IPS-18c (cell line): ENCODE results near the gene RELT.

Experiments
- H3K4me3 ChIP-seq: 2 replicates; pipeline ENCODE4 v1.7.0; 2013; ENCODE audit warnings: low read depth, mild to moderate bottlenecking, low read length, moderate library complexity; ENCODE audit not compliant: insufficient read depth
- H3K9me3 ChIP-seq: one replicate; pipeline ENCODE4 v1.6.1; 2013; ENCODE audit warnings: mild to moderate bottlenecking, low read length, moderate library complexity; ENCODE audit not compliant: control insufficient read depth, insufficient read depth

The RELT gene

DNA sequence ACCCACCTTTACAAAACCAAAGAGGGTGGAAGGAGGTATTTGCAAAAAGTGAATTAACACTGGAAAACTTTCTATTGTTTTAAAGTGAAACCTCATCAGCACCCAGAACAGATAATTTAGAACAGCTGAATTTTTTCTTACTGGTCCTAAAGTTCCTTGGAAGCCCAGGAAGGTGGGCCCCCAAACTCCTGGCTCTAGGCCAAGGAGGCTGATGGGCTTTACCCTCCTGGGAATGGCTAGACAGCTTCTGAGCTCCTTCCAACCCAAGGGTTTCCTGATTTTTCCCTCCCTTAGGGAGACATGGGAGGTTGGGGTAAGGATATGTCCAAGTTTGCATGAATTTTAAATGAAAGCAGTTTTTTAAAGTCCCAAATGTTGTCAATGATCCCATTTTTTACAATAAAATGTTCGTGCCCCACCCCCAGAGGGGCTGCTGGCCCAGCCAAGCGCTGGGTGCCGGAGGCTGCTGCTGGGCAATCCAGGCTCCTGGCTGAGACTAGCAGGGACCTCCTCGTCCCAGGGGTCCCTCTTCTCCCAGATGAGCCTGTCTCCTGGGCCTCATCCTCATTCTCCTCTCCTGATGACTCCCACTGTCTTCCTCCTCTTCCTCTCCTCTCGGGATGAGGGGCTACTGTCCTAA lies 28.4 kb downstream of the RELT start:
- no peak overlapping the region for H3K4me3 ChIP-seq
- peaks cover 2% of the 10 kb centered on the region for H3K9me3 ChIP-seq

DNA sequence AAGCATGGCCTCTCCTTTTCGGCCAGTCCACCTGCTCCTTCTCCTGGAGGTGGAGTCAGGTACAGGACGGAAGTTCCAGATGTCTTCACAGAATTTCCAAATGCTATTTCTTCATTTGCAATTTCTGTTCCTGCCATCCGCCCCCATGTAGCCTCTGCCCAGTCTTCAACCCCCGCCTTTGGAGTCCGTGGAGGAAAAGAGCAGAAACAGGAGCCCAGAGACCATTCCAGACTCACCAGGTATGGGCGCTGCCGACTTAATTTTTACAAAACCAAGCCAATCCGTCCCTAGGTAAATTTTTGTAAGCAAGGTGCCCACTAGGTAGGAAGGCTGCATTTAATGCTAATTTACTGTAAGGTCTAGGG lies 28.9 kb downstream of the RELT start:
- H3K9me3 ChIP-seq = peaks cover 2% of the 10 kb centered on the region
- H3K4me3 ChIP-seq = no peak overlapping the region

DNA sequence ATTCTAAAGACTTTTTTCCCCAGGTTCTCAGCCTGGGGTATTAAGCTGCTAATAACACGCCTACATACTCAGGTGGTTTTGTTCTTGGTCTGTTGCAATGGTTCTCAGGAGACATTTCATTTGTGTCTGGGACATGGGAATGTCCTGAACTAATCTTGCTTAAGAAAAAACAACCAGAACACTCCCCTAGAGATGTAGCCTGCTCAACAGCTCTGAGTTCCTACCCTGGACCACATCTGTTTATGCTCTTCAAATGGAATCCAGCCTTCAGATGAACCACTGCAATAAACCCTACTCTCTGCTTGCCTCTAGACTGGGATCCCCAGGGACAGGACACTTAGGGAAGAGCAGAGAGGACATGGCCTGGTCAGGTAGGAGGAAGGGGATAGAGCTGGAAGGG lies 29.9 kb downstream of the RELT start:
- H3K4me3 ChIP-seq = no peak overlapping the region
- peaks cover 2% of the 10 kb centered on the region for H3K9me3 ChIP-seq

DNA sequence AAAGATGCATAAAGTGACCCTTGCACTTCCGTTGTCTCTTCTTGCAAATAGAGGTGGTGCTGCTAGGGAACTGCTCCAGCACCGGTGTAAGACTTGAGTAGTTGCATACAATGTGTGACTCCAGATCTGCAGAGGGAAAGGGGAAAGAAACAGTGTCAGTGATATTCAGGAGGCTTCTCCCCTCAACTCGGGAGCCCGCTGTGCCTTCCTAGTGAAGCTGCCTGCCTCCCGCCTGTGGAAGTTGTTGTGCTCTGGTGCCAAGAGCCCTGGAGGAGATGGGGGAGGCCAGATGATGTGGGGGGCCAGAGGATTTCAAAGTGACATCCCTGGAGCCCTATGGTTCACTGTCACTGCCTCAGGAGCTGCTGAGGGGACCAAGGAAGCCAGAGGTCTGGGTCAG lies 30.4 kb downstream of the RELT start:
- H3K4me3 ChIP-seq = no peak overlapping the region
- peaks cover 2% of the 10 kb centered on the region for H3K9me3 ChIP-seq

DNA sequence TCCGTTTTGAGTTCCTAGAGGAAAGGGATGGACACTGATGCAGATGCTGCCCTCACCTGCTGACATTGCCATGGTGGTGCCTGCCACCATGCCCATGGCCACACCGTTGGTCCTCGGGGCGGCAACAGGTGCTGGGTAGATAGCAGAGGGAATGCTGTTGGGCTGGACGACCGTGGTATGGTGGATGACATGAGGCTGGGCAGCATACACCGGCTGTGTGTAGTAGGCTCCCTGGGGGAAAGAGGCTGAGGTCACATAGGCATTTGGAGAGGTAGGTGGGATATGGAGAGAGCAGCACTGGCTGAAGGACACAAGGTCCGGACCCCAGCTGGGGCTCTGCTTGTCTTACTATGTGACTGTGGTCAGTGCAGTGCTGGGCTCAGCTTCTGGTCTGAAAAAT lies 33.2 kb downstream of the RELT start:
- no peak overlapping the region for H3K4me3 ChIP-seq
- H3K9me3 ChIP-seq = peaks cover 2% of the 10 kb centered on the region

DNA sequence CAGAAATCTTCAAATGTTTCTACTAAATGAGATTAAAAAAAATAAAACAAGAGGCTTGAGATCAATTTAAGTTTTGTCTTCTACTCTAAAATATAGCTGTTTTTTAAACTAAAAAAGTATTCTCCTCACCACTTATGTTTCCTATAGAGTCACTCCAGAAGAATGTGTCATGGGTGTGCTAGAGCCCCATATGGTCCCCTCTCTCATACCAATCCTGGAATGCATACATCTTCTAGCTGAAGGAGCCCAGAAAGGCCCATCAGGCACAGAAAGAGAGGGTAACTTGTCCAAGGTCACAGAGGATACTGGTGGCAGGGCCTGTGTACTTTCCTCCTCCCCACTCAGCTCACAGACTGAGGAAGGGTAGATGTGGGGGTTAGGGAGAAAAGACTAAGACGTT lies 34.4 kb downstream of the RELT start:
- Histone ChIP-seq H3K9me3 (no peaks in the 10 kb centered on the region), H3K4me3 (no peak overlapping the region)

DNA sequence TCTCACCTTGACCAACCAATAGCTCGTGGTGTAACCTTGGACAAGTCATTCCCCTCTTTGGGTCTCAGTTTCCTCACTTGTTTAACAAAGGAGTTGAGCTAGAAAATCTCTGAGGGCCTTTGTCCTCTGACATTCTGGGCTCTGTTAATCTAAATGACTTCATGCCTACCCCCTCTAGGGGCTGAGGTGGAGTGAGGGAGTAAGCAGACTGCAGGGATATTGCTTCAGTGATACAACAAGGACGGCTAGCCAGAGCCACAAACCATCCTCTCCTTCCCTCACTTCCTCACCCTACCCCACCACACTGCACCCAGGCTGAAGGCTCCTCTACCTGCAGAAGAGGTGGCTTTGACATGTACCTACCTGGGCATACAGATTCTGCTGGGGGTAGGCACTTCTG lies 34.8 kb downstream of the RELT start:
- no peak overlapping the region for H3K4me3 ChIP-seq
- no peaks in the 10 kb centered on the region for H3K9me3 ChIP-seq

DNA sequence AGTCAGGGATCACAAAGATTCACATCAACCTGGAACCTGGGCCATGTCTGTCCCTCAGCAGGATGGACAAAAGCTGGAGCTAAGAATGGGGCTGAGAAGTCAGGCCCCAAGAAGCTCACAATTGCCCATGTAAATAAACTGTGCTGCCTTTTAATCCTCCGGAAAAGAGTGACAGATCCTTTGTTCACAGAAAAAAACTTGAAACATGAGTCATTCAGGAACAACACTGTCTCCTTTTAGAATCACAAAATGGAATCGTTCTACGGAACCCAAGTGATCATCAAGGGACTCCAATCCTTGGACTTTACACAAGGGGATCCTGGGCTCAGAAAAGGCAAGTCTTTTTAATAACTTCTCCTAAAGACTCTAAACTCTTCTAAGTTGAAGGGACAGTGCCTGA lies 36.1 kb downstream of the RELT start:
- Histone ChIP-seq H3K9me3 (no peaks in the 10 kb centered on the region), H3K4me3 (no peak overlapping the region)

DNA sequence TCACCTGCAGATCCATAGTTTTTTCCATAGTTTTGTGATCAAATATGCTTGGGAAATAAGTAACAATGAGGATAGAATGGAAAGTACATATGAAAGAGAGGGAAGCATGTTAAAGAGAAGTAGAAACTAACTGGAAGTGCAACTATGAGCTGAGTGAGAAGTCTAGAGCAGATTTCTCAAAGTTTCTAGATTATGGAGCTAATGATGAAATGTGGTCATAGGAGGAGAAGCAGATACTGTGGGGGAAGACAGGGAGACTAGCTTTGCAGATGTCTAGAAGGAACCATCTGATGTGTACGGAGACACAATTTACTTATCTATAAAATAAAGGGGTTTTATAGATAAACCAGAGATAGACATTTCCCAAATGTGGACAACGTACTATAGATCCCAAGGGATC lies 37.1 kb downstream of the RELT start:
- H3K4me3 ChIP-seq = no peak overlapping the region
- H3K9me3 ChIP-seq = no peaks in the 10 kb centered on the region

DNA sequence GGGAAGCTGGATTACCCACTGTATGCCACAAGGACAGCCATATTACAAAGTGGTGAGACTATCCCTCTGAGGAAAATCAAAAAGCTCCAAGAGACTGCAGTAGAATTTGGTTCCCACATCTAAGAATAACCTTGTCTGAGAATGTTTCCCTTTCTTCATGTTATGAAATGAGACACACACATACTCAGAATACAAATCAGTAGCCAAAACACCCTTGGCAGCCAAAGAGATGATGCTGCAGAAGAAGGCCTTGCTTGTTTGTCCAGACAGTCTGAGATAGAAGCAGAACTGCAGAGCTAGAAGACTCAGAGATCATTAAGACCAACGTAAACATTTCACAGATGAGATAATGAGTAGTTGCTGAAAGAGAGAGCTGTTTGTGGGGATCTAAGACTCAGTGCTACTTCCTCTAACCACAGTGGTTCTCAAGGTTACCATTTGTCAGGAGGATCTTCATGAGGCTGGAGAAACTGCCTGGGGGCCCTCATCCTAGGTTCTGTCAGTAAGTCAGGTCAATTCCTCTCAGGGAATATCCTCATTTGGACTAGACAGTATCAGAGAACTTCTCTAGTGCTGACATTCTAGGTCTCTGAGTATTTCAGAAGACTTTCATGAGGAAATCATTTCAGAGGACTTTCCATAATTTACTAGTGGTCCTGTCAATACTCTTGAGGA lies 38.9 kb downstream of the RELT start:
- no peak overlapping the region for H3K4me3 ChIP-seq
- no peaks in the 10 kb centered on the region for H3K9me3 ChIP-seq

DNA sequence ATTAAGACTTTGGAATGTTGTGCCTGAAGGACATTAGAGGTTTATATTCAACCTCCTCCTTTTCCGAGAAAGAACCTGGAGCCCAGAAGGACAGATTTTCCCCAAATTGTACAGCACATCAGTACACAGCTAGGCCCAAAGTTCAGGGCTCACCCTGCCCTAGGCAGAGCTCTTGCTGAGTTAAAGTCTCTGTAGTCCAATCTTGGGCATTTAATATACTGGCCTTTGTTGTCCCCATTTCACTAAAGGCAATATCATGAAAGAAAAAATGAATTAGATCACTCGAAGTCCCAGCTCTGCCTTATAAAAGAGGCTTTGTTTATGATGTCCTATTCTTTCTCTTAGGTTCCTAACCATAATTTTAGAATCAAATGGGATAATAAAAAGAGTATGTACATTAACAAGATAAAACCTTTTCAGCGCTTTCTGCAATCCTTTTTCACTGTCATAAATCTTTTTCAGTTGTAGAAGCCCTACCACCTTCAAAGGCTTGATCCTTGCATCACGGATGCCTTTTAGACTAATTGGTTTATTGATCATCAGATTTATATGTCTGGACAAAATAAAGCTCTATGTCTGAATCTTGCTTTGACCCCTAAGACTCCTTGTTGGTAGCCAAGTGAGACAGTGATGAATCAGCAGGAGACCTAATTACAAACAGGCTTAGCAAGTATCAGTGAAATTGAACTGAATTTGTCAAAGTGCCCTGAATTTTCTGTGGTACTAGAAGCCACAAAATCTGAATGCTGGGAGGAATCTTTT lies 39.8 kb downstream of the RELT start:
- no peak overlapping the region for H3K4me3 ChIP-seq
- no peaks in the 10 kb centered on the region for H3K9me3 ChIP-seq

DNA sequence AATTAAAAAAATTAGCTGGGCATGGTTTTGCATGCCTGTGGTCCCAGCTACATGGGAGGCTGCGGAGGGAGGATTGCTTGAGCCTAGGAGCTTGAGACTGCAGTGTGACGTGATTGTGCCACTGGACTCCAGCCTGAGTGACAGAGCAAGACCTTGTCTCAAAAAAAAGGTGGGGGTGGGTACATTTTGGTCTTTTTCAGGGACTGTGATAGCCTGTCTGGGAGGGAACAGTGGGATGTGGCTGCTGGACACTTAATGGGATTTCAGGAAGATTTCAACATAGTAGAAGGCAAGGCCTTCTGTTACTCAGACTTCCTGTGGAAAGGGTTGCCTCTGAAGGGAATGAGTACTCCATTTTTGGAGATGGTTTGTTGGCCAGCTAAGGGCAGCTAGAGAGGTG lies 40.6 kb downstream of the RELT start:
- no peak overlapping the region for H3K4me3 ChIP-seq
- H3K9me3 ChIP-seq = no peaks in the 10 kb centered on the region

DNA sequence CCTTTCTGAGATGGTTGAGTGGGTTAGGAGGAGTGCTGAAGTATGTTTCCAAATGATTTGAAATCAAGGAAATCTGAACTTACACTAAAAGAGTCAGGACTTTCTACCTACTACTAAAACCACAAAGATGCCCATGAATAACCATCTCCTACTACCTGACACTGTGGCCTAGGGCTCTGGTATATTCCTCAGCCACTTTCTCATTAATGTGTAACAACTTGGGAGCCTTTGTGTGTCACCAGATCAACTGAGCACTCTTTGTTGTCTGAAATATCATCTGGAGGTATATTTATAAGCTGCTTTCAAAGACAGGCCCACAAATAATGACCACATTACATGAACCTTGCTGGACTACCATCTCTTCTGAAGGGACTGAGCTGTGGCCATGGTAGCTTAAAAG lies 43.9 kb downstream of the RELT start:
- H3K9me3 ChIP-seq = no peaks in the 10 kb centered on the region
- no peak overlapping the region for H3K4me3 ChIP-seq

DNA sequence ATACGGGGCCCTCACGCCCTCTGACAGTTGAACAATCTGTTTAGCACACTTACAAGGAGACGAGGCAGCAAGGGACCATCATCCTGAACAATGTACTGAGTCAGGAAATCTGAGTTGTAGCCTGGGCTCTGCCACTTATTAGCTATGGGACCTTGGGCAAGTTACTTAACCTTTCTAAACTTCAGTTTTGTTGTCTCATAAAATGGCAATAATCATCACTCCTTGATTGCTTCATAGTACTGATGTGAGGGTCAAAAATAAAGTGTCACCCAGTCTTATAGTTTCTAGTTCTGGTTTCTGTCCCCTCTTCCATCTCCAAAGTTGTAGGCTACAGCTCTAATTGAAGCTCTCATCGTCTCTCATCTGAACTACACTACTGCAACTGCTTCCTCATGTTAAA lies 46.7 kb downstream of the RELT start:
- Histone ChIP-seq H3K4me3 (no peak overlapping the region), H3K9me3 (no peaks in the 10 kb centered on the region)

DNA sequence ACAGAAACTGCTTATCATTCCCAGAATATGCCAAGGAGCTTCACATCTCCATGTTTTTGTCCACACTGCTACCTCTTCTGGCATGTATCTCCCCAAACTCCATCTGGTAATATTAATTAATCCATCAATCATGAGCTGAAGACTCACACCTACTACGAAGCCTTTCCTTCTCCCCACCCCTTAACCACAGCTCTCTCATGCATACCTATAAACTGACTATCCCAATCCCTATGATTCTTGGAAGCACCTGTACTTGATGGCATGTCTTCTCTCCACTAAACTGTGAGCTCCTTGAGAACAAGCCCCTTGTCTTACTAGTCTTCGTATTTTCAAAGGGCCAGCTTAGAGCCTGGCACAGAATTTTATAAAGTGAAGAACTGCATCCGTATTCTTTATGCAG lies 47.3 kb downstream of the RELT start:
- Histone ChIP-seq H3K9me3 (no peaks in the 10 kb centered on the region), H3K4me3 (no peak overlapping the region)

DNA sequence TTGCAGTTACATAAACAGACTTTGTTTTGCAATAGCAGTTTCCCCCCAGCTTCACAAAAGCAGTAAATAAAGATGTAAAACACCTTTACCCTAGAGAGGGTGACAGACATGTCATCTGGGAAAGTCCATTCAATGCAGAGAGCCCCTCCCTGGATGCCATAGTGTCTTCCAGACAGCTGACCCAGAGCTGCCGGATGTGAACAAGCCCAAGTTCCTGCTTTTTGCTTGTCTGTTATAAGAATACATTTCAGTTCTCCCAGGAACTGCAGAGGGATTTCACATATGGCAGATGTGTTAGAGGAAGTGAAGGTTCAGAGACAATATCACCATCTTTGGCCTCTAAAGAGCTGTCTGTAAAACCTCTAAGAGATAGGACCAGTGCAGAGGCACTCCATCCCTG lies 48.9 kb downstream of the RELT start:
- Histone ChIP-seq H3K4me3 (no peak overlapping the region), H3K9me3 (no peaks in the 10 kb centered on the region)

DNA sequence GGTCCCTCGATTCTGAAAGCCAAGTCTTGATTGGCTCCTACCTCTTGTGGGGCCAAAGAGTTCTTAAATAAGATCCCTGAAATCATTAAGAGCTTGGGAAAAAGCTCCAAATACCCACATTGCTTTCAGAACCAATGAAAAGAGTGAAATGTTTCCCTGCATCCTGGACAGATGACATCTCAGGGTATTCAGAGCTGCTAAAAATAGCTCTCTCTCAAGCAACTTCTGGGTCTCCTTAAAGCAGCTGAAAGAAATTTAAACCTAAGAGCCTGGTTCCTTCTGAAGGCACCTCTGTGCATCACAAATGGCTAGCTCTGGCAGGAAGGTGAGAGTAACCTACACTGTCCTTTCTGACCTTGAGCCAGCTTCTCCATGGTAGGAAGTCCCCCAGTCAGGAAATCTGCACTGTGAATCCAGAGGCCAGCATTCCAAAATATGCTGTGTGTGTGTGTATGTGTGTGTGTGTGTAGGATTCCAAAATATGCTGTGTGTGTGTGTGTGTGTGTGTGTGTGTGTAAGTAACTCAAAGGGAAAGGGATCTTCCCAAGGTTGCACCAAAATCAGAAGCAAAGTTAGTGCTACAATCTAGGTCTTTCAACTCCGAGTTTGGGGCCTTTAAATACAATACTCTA lies 50.1 kb downstream of the RELT start:
- no peak overlapping the region for H3K4me3 ChIP-seq
- H3K9me3 ChIP-seq = no peaks in the 10 kb centered on the region

DNA sequence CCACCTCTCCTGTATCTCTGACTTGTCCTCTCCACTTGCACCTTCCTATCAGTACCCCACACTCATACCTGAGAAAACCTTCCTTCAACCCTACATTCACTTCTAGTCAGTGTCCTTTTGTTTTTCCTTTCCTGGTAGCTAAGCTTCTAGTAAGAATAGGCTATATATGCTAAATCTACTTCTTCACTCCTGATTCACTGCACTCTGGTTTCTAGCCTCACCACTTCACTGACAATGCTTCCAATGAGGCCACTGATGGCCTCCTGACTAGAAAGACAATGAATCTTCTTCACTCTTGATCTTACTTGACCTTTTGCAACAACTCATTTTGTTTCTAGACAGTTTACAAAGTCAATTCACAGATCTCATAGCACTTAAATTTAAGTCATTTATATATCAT lies 52.0 kb downstream of the RELT start:
- Histone ChIP-seq H3K4me3 (no peak overlapping the region), H3K9me3 (no peaks in the 10 kb centered on the region)
